ENCODE measurements around the gene TTC14. TPM values are rescaled to one million over a fixed set of nuclear protein-coding genes. Genes with fewer than 3 reads are reported as not detected.

TTC14 gene
- total and polyA plus RNA-seq, 2 of the 4 experiments (the other 2 are of a cell fraction): 16.9 to 38.5 TPM

GRCh38 chr3:180619723-180620122, 17.8 kb downstream of the TTC14 start:
- H3K79me1 ChIP-seq (ENCODE audit: low read depth in 1 of 2, low read length in 2 of 2): no peaks in the 10 kb centered on the region; a peak in 1 of 4 replicates
- no peak overlapping the region for H2AK5ac ChIP-seq (ENCODE audit: low read depth, low read length)
- intact Hi-C loops (cut with micrococcal nuclease): loop anchor here (10.0 kb wide), 1 partner anchor 355 kb away; no protein-coding TSS in a partner anchor
- WGBS, 2 experiments (ENCODE audit: extremely low coverage in 2 of 2, insufficient read length in 1 of 2): no CpG with 5 or more reads among the region's 2 CpGs
- H2AFZ ChIP-seq (replicated peaks; ENCODE audit: low read length, poor library complexity): no peak overlapping the region
- DNase-seq (no peak), ATAC-seq (ENCODE audit: low read depth) (no peak)
- no peaks in the 10 kb centered on the region for H3K4me1 ChIP-seq (ENCODE audit: control insufficient read depth, insufficient read depth, low read length)
- no peak overlapping the region for H4K8ac ChIP-seq (ENCODE audit: low read depth in 2 of 2, low read length in 2 of 2)
- H3K9ac ChIP-seq (ENCODE audit: low read depth, low read length): no peak overlapping the region
- no peak overlapping the region for H3K14ac ChIP-seq (replicated peaks; ENCODE audit: low read depth, low read length)
- no peak overlapping the region for H3K18ac ChIP-seq (ENCODE audit: low read depth, low read length)
- dilution Hi-C loops (cut with HindIII; ENCODE audit: low sequenced_read_pairs, unreplicated experiment): no loop called here
- no peak overlapping the region for H3K23ac ChIP-seq (ENCODE audit: low read depth, low read length)
- no peaks in the 10 kb centered on the region for H4K20me1 ChIP-seq (ENCODE audit: insufficient read depth, low read length)
- H3K36me3 ChIP-seq (ENCODE audit: control insufficient read depth, insufficient read depth, low read length): no peaks in the 10 kb centered on the region
- in situ Hi-C loops (cut with MboI; ENCODE audit: low sequenced_read_pairs): loop anchor here (25.0 kb wide), 1 partner anchor 807 kb away; no protein-coding TSS in a partner anchor
- no peak overlapping the region for H2BK120ac ChIP-seq (ENCODE audit: low read depth, low read length)
- no peaks in the 10 kb centered on the region for H3K9me3 ChIP-seq (ENCODE audit: control insufficient read depth, insufficient read depth, low read length)
- BruUV-seq (replicated peaks): no TSS peak
- no peaks in the 10 kb centered on the region for H3K27me3 ChIP-seq (ENCODE audit: control insufficient read depth, insufficient read depth, low read length)
- H2BK20ac ChIP-seq (ENCODE audit: low read depth, low read length): no peak overlapping the region
- H3K27ac ChIP-seq (ENCODE audit: insufficient read depth, low read length): no peak overlapping the region
- no peak overlapping the region for H2BK15ac ChIP-seq (ENCODE audit: low read depth, low read length)
- H3K9me1 ChIP-seq (ENCODE audit: insufficient read depth, low read length): no peaks in the 10 kb centered on the region
- no peak overlapping the region for H3K4me2 ChIP-seq (ENCODE audit: low read depth, low read length)
- no peak overlapping the region for H3K4ac ChIP-seq (ENCODE audit: low read depth, low read length)
- ChIA-PET POLR2A (ENCODE audit: unreplicated experiment) (no interaction called here), CTCF (no interaction called here)
- H4K91ac ChIP-seq (ENCODE audit: insufficient read depth, low read depth, low read length): no peak overlapping the region
- no peak overlapping the region for H3K56ac ChIP-seq (ENCODE audit: extremely low read depth, insufficient read depth, low read length)
- H4K5ac ChIP-seq (ENCODE audit: low read depth, low read length): no peak overlapping the region
- TF ChIP-seq USF2 (IDR thresholded peaks at IDR 0.05; ENCODE audit: low read depth, low read length) (no peak), CEBPB (IDR thresholded peaks at IDR 0.05; ENCODE audit: low read depth, low read length) (no peak), RAD21 (IDR thresholded peaks at IDR 0.05; ENCODE audit: low read length) (no peak), BHLHE40 (IDR thresholded peaks at IDR 0.05; ENCODE audit: low read depth, low read length) (no peak), MAFK (IDR thresholded peaks at IDR 0.05; ENCODE audit: low read depth, low read length) (no peak), NFE2L2 (IDR thresholded peaks at IDR 0.05; ENCODE audit: low read depth, low read length) (no peak), POLR2A (IDR thresholded peaks at IDR 0.05; ENCODE audit: low read depth, low read length) (no peak), CHD1 (IDR thresholded peaks at IDR 0.05; ENCODE audit: low read depth, low read length) (no peak), MXI1 (IDR thresholded peaks at IDR 0.05; ENCODE audit: borderline replicate concordance, low read depth, low read length) (no peak), FOS (IDR thresholded peaks at IDR 0.05; ENCODE audit: low read depth, low read length) (no peak), RFX5 (IDR thresholded peaks at IDR 0.05; ENCODE audit: low read depth, low read length) (no peak), SMC3 (IDR thresholded peaks at IDR 0.05; ENCODE audit: low read depth, low read length) (no peak), MAZ (IDR thresholded peaks at IDR 0.05; ENCODE audit: borderline replicate concordance, low read depth, low read length) (no peak), RCOR1 (IDR thresholded peaks at IDR 0.05; ENCODE audit: insufficient replicate concordance, low read length) (no peak)
- TF ChIP-seq, protein P1, sequence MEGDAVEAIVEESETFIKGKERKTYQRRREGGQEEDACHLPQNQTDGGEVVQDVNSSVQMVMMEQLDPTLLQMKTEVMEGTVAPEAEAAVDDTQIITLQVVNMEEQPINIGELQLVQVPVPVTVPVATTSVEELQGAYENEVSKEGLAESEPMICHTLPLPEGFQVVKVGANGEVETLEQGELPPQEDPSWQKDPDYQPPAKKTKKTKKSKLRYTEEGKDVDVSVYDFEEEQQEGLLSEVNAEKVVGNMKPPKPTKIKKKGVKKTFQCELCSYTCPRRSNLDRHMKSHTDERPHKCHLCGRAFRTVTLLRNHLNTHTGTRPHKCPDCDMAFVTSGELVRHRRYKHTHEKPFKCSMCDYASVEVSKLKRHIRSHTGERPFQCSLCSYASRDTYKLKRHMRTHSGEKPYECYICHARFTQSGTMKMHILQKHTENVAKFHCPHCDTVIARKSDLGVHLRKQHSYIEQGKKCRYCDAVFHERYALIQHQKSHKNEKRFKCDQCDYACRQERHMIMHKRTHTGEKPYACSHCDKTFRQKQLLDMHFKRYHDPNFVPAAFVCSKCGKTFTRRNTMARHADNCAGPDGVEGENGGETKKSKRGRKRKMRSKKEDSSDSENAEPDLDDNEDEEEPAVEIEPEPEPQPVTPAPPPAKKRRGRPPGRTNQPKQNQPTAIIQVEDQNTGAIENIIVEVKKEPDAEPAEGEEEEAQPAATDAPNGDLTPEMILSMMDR (conservative IDR thresholded peaks at IDR 0.05; ENCODE audit: low read depth, low read length): no peak
- TF ChIP-seq, protein P2, sequence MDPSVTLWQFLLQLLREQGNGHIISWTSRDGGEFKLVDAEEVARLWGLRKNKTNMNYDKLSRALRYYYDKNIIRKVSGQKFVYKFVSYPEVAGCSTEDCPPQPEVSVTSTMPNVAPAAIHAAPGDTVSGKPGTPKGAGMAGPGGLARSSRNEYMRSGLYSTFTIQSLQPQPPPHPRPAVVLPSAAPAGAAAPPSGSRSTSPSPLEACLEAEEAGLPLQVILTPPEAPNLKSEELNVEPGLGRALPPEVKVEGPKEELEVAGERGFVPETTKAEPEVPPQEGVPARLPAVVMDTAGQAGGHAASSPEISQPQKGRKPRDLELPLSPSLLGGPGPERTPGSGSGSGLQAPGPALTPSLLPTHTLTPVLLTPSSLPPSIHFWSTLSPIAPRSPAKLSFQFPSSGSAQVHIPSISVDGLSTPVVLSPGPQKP (IDR thresholded peaks at IDR 0.05; ENCODE audit: borderline replicate concordance, low read depth, low read length): no peak
- no peak overlapping the region for H3K4me3 ChIP-seq (ENCODE audit: insufficient read depth, low read depth, low read length)
- no peak overlapping the region for H2AK9ac ChIP-seq (replicated peaks; ENCODE audit: low read depth, low read length, poor library complexity)
- H2BK5ac ChIP-seq (ENCODE audit: low read depth, low read length, poor library complexity, severe bottlenecking): no peak overlapping the region
